Peyer's patch (tissue), 4 donors: ENCODE results near the gene CADPS2.

Experiments
- CTCF ChIP-seq, 6 experiments: fragments of 450-650 bp in 4 of 6; fragments of 200-600 bp in 2 of 6; sonication (generic) in 1 of 6; IDR thresholded peaks; one replicate each; pipeline ENCODE4 v1.5.1; 2017 to 2019; ENCODE audit warnings: antibody characterized with exemption in 6 of 6, mild to moderate bottlenecking in 3 of 6, moderate library complexity in 1 of 6
- POLR2A ChIP-seq, 2 donors: fragments of 450-650 bp; IDR thresholded peaks; one replicate each; pipeline ENCODE4 v1.5.1; 2017; ENCODE audit warnings: antibody characterized with exemption in 2 of 2, mild to moderate bottlenecking in 2 of 2, moderate library complexity in 2 of 2

- TF ChIP-seq CTCF (IDR thresholded peaks at IDR 0.05): no peak
- no peak for TF ChIP-seq POLR2A (IDR thresholded peaks at IDR 0.05)
Measured at GRCh38 chr7:122552769-122553168, 333.5 kb downstream of the CADPS2 start.
